Measurements from ENCODE around the gene LRRK1.

- TF ChIP-seq CTCF (IDR thresholded peaks at IDR 0.05) (no peak), POLR2A (IDR thresholded peaks at IDR 0.05) (no peak), POLR2AphosphoS5 (IDR thresholded peaks at IDR 0.05) (no peak), EP300 (IDR thresholded peaks at IDR 0.05) (no peak)
Observed at GRCh38 chr15:101026656-101027272, 107.6 kb downstream of the LRRK1 start.

Data from sigmoid colon (tissue), 4 donors.